Activated CD8-positive, alpha-beta memory T cell treated with anti-CD3 and anti-CD28 coated beads for 36 hours (primary cell): ENCODE results near the gene DIP2C. TPM values are rescaled to one million over a fixed set of nuclear protein-coding genes. Genes with fewer than 3 reads are reported as not detected.
"Not testable (repeated sequence)": the region's sequence is repeated elsewhere in the genome, so short reads cannot be mapped to it uniquely, and the experiment has no call there.

Experiments
- CTCF ChIA-PET: fragments of 350-600 bp; sonication (Branson Sonifier 250); formaldehyde crosslinking; loops from one replicate; lab custom pipeline; 2021; ENCODE audit warnings: antibody characterized with exemption; lab: Charles Lee
- POLR2A ChIA-PET: fragments of 350-600 bp; sonication (Branson Sonifier 250); formaldehyde crosslinking; loops from one replicate; lab custom pipeline; 2021; ENCODE audit warnings: antibody characterized with exemption; lab: Charles Lee
- total RNA-seq, 2 experiments: library from RNA; stranded (reverse); gene quantifications; one replicate each; pipeline ENCODE4 v1.2.3, GENCODE V29; 2021

DIP2C gene
- total RNA-seq, 2 experiments from 2014 or later, result 0.08 TPM

GRCh38 chr10:349081-349480 is 340.4 kb downstream of the DIP2C start:
- CTCF ChIA-PET, result no interaction called here
- POLR2A ChIA-PET, result no interaction called here

GRCh38 chr10:348456-348855 is 341.0 kb downstream of the DIP2C start:
- CTCF ChIA-PET, result no interaction called here

GRCh38 chr10:347774-348173 is 341.7 kb downstream of the DIP2C start:
- CTCF ChIA-PET, POLR2A ChIA-PET: not testable (repeated sequence)

More at GRCh38 chr10:348456-348855, 341.0 kb downstream of the DIP2C start:
- POLR2A ChIA-PET, result no interaction called here

- POLR2A ChIA-PET, CTCF ChIA-PET: not testable (repeated sequence)
Measured at GRCh38 chr10:347190-347589, 342.3 kb downstream of the DIP2C start.

- CTCF ChIA-PET, result no interaction called here
Measured at GRCh38 chr10:344582-345200, 344.8 kb downstream of the DIP2C start.

GRCh38 chr10:343231-344220 is 345.9 kb downstream of the DIP2C start:
- CTCF ChIA-PET, result no interaction called here
- POLR2A ChIA-PET, result no interaction called here

More at GRCh38 chr10:344582-345200, 344.8 kb downstream of the DIP2C start:
- POLR2A ChIA-PET, result no interaction called here

GRCh38 chr10:341081-341740 is 348.3 kb downstream of the DIP2C start:
- ChIA-PET POLR2A (no interaction called here), CTCF (no interaction called here)

- ChIA-PET CTCF (no interaction called here), POLR2A (no interaction called here)
Measured at GRCh38 chr10:340646-341045, 348.8 kb downstream of the DIP2C start.

- POLR2A ChIA-PET, result no interaction called here
Measured at GRCh38 chr10:339038-339391, 350.5 kb downstream of the DIP2C start.

GRCh38 chr10:338171-339037 is 351.1 kb downstream of the DIP2C start:
- POLR2A ChIA-PET, result no interaction called here
- CTCF ChIA-PET, result no interaction called here

More at GRCh38 chr10:339038-339391, 350.5 kb downstream of the DIP2C start:
- CTCF ChIA-PET, result no interaction called here

GRCh38 chr10:336247-336646 is 353.2 kb downstream of the DIP2C start:
- CTCF ChIA-PET, result no interaction called here
- POLR2A ChIA-PET, result no interaction called here

GRCh38 chr10:335151-335800 is 354.2 kb downstream of the DIP2C start:
- CTCF ChIA-PET, result no interaction called here
- POLR2A ChIA-PET, result no interaction called here

- CTCF ChIA-PET, result no interaction called here
- POLR2A ChIA-PET, result no interaction called here
Measured at GRCh38 chr10:331186-331585, 358.3 kb downstream of the DIP2C start.

GRCh38 chr10:329361-330099 is 359.9 kb downstream of the DIP2C start:
- ChIA-PET POLR2A (interaction anchor here (0.9 kb wide), 1 partner anchor 12 kb away, joined by 3 read pairs; no protein-coding TSS in a partner anchor), CTCF (interaction anchor here (0.6 kb wide), 2 partner anchors 85 to 95 kb away, joined by 3 to 5 read pairs; no protein-coding TSS in a partner anchor)

- CTCF ChIA-PET, result no interaction called here
Measured at GRCh38 chr10:327889-328852, 361.3 kb downstream of the DIP2C start.

GRCh38 chr10:326894-327635 is 362.4 kb downstream of the DIP2C start:
- ChIA-PET CTCF (no interaction called here), POLR2A (no interaction called here)

More at GRCh38 chr10:327889-328852, 361.3 kb downstream of the DIP2C start:
- POLR2A ChIA-PET, result no interaction called here
